Glomerular visceral epithelial cell (primary cell): ENCODE data around the gene EML1.

Experiments used
- DNase-seq: peaks from one replicate; pipeline ENCODE4 v3.0.0-alpha.2; 2016; ENCODE audit errors: extremely low spot score

Gene EML1, protein sequence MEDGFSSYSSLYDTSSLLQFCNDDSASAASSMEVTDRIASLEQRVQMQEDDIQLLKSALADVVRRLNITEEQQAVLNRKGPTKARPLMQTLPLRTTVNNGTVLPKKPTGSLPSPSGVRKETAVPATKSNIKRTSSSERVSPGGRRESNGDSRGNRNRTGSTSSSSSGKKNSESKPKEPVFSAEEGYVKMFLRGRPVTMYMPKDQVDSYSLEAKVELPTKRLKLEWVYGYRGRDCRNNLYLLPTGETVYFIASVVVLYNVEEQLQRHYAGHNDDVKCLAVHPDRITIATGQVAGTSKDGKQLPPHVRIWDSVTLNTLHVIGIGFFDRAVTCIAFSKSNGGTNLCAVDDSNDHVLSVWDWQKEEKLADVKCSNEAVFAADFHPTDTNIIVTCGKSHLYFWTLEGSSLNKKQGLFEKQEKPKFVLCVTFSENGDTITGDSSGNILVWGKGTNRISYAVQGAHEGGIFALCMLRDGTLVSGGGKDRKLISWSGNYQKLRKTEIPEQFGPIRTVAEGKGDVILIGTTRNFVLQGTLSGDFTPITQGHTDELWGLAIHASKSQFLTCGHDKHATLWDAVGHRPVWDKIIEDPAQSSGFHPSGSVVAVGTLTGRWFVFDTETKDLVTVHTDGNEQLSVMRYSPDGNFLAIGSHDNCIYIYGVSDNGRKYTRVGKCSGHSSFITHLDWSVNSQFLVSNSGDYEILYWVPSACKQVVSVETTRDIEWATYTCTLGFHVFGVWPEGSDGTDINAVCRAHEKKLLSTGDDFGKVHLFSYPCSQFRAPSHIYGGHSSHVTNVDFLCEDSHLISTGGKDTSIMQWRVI

DNA sequence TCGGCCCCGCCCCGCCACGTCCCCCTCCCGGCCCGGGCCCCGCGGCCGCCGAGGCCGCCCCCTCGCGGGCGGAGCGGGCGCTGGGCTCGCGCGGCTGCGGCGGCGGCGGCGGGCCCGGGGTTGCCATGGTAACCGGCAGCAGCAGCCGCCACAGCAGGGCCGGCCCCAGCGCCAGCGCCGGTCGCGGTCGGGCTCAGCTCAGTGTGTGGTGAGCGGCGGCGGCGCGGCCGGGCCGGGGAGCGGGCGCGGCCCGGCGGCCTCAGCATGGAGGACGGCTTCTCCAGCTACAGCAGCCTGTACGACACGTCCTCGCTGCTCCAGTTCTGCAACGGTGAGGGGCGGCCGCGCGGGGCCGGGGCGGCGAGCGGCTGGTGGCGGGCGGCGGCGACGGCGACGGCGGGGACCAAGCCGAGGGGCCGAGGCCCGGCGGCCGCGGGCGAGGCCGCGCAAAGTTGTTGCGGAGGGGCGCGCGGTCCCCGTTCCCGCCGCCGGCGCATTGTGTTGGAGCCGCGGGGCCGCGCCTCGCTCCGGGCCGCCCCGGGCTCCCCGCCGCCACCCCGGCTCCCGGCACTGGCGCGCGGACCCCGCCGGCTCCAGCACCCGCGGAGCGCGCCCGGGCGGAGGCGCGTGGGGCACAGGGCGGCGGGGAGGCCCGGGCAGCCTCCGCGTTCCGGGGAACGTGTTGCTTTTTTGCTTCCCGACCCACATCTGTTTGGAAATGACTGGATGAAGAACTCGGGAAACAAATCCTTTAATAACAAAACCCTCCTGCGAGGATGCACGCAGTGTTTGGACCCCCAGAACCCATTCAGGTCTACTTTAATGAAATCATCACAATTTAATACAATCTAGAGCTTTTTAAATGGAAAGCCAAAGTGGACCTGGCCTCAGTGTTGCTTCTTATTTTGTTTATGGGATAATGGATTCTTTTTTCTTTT, at the start of gene EML1:
TSS of gene EML1 (plus strand) at position 201 of the 938 bp plus-strand sequence. CDS start at position 265, 64 bp downstream.
- DNase-seq: peak; percentile 89

DNA sequence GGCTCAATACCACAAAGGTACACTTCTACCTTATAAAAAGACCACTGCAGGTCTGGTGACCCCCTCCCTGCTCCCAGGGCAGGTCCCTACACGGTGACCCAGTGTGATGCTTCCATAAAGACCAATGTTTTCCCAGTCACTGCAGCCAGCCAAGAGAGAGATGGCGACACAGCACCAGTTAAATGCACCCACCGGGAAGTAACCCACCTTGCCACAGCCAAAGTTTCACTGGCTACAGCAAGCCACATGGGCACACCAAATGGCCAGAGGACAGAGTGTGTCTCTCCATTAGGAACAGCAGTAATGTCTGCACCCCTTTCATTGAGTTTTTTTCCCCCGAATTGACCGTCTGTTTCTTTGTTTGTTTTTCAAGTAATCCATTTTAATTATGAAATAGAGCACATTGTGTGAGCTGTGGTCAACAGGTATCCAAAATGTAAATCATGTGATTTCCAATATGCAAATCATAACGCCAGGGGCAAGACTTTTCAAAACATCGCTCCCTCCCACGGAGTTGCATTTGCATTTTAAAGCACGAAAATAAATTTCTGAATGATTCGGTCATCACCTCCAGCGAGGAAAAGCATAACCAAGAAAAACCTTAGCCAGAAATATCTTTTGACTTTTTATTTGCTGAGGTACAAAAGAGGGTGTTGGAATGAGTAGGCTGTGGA, 48.9 kb upstream of the EML1 start:
- no peak for DNase-seq

DNA sequence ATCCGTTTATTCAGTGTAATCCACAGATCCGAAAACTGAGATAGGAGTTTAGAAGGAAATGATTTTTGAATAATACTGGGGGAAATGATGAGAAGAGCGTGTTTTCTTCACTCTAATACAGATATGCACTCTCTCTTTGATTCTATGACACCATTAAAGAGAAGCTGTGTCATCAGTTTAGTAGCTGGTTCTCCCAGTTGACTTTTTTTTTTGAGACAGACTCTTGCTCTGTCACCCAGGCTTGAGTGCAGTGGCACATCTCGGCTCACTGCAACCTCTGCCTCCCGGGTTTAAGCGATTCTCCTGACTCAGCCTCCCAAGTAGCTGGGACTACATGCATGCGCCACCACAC, 48.4 kb upstream of the EML1 start:
- DNase-seq: no peak

DNA sequence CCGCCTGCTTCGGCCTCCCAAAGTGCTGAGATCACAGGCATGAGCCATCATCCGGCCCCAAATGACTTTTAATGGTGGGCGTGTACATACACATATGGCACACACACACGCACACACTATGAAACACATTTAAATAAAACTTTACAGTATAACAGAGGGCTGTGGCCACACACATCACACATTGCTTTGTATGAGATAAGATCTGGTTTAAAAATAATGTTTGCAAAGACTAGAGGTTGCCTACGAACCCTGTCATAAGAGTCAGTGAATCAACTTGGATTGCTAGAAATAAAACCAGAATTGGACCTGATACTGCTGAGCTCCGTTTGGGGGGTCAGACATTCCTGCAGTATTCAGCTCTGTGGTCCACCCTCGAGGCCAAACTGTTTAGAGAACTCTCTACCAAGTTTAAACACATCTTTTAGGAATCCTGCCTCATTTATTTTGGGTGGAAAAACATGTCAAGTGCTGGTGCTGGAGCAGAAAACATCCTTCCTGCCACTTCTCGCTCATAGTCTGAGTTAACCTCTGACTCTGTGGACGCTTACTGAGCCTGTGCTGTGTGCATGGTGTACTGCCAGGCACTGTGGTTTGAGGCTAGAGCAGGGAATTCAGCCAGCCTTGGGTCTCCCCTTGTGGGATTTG, 47.8 kb upstream of the EML1 start:
- no peak for DNase-seq

DNA sequence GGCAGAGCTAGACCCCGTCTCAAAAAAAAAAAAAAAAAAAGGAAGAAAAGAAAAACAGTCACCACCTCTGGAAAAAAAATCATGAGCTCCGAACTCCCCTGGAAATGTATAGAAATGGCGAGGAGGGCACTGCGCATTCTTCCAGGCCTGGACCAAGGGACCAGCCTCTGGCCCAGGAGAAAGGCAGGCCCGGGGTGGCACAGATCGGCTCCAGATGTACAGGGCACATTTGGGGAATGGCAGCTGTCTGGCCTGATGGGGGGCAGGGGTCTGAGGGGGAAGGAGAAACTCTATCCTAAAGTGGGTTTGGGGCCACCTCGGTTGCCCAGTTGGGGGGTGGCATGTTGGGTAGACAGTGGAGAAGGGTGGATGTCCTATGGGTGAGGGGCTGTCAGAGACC, 46.0 kb upstream of the EML1 start:
- DNase-seq: no peak

DNA sequence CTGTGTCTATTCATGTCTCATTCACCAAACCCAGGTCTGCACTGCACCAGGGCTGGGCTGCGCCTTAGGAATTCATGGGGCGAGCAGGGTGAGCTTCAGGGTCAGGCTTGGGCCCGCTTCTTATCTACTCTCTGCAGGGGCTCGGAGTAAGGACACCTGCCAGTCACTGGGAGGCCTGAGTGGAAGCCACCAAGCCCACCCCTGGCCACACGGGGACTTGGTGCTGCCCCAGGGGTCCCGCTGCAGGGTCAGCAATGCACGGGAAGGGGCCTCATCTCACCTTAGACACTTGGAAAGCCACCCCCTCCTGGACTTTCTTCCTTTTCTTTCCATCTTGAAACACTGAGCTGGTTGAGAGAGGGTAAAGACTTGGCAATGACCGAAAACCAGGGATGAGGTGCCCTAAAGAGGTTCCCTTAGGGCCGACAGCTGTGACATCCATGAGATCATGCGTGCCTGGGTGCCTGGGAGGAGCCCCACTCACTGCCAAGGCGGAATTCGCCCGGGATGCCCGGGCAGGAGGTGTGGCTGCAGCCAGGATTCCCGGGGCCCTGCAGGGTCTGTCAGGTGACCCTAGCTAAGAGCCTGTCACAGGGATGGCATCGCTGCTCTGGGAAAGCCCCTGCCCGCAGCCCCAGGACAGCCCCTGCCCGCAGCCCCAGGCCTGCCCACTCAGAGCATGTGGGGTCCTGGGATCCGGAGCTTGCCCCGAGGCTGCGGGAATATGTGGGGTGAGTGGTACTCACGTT, 45.5 kb upstream of the EML1 start:
- no peak for DNase-seq

DNA sequence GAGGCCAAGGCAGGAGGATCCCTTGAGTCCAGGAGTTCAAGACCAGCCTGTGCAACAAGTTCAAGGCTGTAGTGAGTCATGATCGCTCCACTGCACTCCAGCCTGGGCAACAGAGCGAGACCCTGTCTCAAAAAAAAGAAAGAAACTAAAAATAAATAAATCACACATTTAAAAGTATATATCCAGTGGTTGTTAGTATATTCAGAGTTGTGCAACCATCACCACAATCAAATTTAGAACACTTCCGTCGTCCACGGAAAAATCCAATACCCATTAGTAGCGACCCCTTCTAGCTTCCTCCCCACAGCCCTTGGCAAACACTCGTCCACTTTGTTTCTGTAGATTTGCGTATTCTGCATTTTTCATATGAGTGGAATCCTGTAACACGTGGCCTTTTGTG, 44.7 kb upstream of the EML1 start:
- DNase-seq: no peak

DNA sequence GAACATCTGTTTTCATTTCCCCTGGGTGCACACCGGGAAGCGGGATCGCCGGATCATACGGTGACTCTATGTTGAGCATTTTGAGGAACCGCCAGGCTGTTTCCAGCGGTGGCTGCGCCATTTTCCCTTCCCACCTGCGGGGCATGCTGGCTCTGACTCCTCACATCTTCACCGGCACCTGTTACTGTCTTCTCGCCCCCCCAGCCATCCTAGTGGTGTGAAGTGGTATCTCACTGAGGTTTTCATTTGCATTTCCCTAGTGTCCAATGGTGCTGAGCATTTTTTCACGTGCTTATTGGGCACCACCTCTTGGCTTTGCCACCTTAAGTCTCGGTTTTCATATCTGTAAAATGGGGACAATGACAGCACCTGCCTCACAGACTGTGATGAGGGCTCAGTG, 44.1 kb upstream of the EML1 start:
- DNase-seq: no peak

DNA sequence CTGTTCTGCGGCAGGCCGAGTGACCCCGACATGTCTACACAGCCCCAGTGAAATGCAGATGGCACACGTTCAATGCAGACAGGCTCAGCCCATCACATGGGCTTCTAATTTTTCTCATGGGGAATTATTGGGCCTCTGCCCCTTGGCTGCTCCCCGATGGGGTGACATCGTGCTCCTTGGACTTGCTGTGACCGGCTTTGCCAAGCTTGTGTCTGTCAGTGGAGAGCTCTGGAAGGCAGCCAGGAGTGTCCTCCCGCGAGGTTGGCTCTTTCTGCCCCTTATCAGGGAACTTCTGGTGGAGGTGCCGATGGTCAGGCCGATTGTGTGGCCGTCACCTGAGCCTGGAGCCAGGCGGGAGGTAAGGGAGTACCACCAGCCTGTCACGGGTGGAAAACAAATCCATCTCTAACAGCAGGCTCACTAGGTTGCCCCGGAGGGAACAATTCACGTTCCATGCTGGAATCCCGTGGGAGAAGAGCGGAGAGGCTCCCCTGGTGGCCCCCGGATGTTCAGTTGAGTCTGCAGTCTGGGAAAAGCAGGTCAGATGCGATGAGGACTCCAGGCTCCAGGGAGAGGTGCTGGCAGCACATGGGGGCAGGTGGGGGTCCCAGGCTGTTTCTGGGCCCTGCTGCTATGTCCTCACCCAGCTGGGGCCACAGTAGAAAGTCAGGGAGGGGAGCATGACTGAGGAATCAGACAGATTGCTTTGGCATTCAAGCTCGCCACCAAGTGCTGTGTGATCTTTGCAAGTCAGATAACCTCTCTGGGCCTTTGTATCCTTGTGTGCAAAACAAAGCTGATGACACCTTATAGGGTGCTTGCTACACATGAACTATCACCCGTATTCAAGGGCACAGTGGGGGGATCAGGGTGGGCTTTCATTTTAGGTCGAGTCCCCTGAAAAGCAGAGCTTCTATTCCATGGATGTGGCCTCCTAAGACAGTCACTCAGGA, 43.2 kb upstream of the EML1 start:
- DNase-seq: no peak

DNA sequence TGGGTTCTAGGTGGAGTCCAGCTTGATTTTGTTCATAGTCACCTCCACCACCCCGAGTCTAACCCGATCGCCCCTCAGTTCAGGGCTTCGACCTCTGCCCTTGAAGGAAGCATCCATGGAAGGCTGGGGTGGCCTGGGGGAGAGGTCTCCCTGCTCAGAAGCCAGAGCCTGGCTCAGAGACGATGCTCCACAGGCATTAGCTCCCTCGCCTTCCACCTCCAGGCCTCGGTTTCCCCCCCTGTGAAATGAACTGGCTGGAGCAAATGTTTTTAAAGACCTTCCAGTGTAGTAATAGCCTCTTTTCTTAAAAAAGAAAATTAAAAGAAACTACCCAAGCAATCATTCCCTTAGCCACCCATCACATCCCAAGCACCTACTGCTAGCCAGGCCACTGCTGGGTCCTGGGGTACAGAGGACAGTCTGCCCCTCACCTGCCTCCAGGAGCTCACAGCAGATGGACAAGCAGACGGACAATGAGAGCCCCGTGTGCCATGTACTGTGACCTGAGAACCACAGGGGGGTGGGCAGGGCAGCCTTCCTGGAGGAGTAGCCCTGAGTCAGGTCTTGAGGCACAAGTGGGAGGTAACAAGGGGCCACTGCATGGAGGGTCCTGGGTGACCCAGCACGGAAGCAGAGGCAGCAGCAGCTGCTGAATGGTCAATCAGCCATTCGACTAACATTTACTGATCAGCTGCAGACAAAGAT, 42.3 kb upstream of the EML1 start:
- no peak for DNase-seq

DNA sequence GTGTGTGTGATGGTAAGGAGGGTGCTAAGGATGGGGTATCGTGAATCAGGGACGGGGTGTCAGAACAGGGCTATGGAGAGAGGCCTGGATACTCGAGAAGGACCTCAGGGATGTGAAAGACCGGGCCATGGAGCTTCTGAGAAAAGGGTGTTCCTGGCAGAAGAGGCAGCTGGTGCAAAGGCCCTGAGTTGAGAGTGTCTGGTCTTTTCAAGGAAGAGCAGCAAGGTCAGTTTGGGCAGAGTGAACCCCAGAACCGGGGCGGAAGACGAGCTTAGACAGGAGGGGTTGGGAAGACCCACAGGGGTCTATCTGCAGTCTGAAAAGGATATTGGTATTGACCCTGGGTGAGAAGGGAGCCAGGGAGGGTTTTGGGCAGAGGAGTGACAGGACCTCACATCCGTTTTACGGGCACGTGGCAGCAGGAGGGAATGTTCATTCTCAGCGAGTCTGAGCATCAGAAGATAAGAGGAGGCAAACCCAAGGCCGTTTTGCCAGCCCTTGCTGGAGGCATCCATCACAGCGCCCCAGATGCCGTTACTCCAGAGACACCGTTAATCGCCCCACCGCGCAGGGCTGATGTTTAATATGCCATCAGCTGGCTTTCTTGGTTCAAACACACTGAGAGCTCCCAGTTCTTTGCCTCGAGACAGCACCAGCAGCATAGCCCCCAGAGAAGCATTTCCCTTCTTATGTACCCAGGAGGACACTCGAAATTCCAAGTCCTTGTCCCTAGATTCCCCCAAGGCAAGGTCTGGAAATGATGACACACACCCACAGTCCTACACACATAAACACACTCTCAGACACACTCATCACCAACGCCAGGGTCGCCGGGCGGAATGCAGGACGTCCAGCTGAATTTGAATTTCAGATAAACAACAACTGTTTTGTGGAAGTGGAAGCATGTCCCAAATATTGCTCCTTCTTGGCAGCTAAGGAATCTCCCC, 41.4 kb upstream of the EML1 start:
- no peak for DNase-seq

DNA sequence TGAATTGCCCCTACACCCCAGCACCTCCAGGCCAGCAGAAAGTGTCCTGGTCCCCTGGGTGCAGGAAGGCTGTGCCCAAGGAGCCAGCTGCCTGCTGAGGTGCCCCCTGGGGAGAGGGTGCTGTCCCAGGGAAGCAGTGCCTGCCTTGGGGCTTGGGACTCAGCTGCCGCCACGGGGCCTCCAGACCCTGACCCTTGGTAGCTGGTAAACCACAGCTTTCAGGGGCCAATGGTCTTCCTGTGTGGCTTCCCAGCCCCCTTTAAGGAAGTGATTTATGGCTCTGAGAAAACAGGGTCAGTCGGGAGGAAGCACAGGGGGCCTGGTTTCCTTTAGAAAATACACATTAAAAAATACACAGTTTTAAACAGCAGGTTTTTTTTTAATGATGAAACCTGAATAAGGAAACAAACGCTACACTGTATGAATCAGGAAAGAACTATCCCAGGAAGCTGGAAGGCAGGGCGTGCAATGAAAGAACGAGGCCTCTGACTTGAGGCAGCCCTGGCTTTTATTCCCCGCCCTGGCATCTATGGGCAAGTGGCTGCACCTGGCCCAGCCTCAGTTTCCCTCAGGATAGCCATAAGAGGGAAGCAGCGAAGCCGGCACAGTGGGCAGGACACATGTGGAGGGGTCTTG, 40.6 kb upstream of the EML1 start:
- peak; percentile 41 for DNase-seq

DNA sequence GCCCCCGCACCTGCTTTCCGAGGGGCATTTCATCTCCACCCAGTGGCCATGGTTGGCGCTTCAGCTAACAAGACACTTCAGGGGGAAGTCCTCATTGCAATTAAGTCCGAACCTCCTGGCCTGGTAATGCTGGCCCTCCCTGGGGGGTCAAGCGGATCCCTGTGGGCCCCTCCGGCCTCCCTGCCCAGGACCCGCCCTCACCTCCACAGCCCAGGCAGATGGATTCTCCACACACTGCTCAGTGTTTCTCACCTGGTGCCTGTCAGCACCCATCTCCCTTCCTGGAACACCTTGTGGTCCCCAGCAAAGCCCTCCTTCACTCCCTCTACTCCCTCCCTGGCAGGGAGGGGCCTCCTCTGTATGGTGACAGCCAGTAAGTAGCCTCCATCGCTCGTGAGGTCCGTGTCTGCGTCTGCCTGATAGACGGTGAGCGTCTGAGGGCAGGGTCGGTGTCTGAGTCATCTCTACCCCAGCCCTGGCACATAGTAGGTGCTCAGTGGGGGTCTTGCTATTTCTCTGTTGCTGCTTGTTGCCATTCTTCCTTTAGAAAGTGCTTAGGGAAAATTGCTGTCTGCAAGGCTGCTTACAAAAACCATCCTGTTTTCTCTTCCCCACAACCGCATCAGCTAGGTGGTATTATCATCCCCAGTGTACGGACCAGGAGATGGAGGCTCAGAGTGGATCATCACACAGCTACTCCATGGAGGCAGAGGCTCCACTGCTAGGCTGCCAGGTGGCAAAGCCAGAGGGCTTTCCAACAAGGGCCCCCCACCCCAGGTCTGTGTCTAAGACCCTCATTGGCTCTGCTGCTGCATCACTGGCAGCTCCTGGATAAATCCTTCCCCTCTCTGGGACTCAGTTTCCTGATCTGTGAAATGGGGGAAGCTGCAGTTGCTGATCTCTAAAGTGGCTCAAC, 39.7 kb upstream of the EML1 start:
- no peak for DNase-seq

DNA sequence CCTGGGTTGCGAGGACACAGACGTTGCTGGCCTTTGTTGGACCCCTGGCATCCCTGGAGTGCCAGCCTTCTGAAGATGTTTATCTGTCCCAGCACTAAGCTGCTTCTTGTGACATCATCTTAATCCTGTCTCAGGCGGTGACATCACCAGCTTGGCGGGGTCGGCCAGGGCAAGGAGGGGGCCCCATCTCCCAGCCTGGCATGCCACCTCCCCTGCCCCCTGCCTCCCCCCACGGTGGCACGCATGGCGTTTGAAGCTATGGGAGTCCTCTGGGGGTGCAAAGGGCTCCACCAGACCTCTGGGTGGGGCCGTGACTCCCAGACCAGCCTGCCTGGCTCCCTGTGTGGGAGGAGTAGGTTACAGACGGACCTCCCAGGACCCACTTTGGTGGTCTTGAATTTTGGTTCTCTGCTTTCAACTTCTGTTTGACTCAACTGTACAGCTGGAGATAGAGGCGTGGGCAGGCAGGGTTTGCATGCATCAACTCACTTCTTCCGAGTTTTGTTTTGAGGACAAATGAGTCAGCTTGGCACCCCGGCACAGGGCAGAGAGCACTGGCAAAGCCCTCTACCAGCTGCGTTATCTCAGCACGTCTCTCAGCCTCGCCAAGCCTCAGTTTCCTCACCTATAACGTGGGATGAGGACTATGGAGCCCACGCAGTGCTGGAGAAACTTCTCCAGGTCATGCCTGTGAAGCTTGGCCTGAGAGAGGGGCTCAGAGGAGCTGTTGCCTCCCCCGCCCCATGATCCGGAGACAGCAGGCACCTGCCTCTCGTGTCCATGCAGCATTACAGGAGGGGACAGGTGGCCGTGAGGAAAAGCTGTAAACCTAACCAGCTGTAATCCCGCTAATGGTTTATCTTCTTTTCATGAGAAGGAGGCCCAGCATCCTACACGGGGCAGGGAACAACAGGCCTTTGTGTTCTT, 38.8 kb upstream of the EML1 start:
- no peak for DNase-seq

DNA sequence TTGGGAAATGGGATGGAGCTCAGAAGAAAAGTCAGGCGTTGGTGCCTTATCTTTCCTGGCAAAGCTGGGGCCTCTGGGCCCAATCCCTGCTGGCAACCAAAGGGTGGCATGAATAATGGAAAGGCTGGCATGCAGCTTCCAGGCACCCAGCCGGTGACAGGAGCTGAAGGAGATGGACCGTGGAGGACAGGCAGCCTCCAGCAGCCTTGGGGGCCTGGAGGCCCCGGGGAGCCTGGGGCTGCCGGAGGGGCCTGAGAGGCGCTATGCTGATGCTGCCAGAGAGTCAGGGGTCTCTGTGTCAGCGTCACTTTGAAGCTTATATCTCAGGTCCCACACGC, 38.2 kb upstream of the EML1 start:
- no peak for DNase-seq
